Fibroblast of skin of left quadriceps (primary cell): ENCODE measurements around the gene ATG16L2.
A peak's percentile ranks its signal among the peaks of the same experiment; 100 is the strongest.
"Not testable (repeated sequence)": the region's sequence is repeated elsewhere in the genome, so short reads cannot be mapped to it uniquely, and the experiment has no call there.

ENCODE experiments used
- DNase-seq, 2 experiments: peaks; one replicate each; pipeline ENCODE4 v3.0.0-alpha.2; 2013; ENCODE audit warnings: low read depth in 2 of 2

ATG16L2 gene

DNA sequence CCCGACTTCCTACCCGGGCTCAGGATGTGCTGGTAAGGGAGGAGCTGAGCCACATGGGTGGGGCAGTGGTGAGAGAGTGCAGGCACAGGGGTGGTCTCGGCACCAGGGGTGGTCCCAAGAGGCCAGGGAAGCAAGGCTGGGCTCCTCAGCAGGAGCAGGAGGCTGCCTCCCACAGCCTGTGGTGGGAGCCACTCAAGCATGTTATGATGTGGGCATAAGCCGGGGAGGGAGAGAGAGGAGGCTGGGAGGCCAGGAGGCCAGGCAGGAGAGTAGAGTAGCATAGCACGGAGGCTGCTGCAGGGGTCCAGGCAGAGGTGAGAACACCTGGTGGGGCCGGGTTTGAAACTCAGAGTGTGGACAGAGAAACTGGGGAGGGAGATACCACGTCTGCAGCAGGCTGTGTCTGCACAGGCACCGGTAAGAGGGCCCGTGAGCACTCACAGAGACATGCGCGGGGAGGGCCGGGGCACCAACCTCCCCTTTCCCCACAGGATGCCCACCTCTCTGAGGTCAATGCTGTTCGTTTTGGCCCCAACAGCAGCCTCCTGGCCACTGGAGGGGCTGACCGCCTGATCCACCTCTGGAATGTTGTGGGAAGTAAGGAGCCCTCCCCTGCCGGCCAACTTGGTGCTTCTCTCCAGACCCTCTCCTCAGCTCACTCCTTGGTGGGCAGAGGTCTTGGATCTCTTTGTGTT lies 10.7 kb downstream of the ATG16L2 start:
- no peak for DNase-seq

DNA sequence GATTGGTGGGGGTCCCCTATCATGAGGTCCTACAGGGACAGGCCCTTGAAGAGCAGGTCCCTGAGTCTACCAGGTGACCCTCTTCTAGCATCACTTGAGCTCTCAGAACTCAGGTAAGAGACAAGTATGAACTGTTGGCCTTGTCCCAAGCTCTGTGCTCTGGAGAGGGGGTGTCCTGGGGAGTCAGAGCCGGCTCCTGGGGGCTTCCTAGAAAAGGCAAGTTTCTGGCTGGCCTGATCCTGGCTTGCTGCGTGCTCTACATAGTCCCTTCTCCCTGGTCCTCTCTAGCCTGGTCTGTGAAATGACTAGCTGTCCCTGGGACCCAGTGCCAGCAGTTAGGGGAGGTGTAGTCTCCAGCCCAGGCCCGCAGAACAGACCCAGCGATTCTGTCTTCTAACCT lies 11.4 kb downstream of the ATG16L2 start:
- no peak for DNase-seq

DNA sequence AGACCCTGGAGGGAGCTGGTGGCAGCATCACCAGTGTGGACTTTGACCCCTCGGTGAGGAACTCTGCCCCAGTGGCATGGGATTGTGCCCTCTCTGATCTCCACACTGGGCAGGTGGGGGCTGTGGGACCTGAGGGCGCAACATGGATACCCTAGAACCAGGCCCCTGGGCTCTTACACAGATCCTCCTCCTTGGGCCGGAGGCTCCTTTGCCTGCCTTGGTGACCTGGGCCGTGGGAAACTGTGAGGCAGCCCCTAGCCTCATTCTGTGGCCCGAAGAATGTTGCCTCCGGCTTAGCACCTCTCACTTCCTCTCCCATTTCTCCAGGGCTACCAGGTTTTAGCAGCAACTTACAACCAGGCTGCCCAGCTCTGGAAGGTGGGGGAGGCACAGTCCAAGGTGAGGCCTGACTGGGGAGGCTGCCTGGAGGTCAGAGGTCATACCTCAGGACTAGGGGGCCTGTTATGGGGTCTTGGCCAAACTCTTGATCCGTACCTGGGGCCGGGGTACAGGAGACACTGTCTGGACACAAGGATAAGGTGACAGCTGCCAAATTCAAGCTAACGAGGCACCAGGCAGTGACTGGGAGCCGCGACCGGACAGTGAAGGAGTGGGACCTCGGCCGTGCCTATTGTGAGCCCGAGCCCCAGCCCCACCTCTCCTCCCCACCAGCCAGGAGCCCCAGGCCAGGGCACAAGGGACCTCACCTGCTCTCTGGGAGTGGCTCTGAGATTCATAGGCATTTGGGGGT lies 12.2 kb downstream of the ATG16L2 start:
- no peak for DNase-seq

DNA sequence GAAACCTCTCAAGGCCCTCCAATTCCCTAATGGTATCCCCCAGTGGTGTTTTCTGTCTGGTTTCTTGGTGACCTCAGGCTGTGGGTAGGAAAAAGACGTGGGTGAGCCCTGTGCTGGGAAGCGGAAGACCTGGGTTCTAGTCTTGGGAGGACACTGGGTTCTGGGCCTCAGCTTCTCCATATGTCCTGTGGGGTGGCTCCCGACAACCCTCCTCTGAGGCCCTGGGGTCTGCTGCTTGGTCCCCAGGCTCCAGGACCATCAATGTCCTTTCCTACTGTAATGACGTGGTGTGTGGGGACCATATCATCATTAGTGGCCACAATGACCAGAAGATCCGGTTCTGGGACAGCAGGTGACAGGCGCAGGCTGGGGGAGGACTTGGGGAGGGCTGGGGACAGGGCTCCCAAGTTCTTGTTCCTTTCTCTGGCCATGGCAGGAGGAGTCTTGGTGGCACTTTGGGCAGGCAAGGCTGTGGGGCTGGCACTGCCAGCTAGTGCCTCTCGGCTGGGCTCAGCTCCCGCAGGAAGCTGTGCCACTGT lies 12.8 kb downstream of the ATG16L2 start:
- DNase-seq, result no peak

DNA sequence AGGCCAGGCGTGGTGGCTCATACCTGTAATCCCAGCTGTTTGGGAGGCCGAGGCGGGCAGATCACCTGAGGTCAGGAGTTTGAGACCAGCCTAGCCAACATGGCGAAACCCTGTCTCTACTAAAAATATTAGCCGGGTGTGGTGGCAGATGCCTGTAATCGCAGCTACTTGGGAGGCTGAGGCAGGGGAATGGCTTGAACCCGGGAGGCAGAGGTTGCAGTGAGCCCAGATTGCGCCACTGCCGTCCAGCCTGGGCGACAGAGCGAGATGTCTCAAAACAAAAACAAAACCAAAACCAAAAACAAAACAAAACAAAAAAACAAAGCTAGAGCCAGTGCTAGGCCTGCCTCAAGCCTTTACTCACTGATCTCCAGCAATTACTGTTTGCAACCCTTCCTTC lies 13.4 kb downstream of the ATG16L2 start:
- not testable (repeated sequence) for DNase-seq

DNA sequence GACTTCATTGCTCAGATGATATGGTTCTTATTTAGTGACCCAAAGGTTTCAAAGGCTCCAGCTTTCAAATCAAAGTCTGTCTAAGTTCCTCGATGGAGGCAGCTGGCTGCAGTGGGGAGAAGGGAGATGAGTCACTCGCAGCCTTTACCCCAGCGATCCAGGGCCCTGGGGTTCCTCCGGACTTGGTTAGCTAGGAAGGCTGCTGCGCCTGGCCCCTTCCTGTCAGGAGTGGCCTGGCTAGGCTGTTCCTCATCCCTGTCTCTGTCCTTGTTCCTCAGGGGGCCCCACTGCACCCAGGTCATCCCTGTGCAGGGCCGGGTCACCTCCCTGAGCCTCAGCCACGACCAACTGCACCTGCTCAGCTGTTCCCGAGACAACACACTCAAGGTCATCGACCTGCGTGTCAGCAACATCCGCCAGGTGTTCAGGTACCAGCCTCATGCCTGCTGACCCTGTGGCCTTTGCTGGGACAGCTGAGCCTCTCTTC lies 13.9 kb downstream of the ATG16L2 start:
- no peak for DNase-seq

DNA sequence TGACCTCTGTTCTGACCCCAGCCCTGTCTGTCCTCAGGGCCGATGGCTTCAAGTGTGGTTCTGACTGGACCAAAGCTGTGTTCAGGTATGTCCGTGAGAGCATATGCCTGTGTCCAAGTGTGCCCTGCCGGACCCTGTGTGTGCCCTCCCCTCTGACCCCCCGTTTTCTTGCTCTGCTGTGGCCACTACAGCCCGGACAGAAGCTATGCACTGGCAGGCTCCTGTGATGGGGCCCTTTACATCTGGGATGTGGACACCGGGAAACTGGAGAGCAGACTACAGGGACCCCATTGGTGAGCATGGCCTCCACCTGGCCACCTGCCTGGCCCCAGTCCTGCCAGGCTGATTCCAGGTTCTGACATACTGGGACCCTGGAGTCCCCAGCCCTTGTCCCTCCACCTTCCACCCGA lies 14.5 kb downstream of the ATG16L2 start:
- DNase-seq, result no peak

DNA sequence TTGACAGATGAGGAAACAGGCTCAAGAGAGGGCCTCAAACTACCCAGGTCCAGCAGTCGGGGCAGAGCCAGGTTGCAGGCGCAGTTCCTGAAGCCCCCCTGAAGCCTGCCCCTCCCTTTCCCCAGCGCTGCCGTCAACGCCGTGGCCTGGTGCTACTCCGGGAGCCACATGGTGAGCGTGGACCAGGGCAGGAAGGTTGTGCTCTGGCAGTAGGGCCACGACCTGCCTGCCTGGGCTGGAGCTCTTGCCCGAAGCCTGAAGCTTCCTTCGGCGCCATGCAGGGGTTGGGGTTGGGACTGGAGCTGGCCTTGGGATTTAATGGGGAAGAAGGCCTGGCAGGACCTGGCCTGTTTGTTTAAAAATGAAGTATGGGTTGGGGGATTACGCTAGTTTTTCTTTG lies 15.0 kb downstream of the ATG16L2 start:
- no peak for DNase-seq

DNA sequence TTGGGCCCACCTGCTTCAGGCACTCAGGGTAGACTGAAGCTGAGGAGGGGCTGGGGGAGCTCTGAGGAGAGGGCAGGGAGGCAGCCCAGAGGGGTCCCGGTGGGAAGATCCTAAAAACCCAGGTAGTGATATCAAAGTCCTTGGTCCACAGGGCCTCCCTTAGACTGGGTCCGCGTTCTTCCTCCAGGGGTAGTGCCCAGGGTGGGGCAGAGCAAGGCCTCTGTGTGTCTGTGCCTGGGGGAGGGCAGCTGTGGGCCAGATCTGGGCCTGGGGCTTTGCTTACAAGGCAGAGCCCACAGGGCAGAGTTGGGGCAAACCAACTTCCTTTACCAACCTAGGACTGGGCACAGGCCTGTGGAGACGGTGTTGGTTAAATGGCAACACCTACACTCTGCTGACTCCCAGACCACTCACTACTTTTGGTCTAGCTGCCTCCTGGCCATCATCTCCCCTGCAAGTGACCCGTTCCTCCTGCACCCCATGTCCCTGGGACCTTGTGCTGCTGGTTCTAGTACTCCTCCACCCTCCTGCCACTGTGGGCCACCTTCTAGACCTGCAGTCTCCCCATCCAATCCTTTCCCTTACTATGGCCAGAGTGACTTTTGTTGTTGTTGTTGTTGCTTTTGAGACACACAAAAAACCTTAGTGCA lies 15.8 kb downstream of the ATG16L2 start:
- no peak for DNase-seq

DNA sequence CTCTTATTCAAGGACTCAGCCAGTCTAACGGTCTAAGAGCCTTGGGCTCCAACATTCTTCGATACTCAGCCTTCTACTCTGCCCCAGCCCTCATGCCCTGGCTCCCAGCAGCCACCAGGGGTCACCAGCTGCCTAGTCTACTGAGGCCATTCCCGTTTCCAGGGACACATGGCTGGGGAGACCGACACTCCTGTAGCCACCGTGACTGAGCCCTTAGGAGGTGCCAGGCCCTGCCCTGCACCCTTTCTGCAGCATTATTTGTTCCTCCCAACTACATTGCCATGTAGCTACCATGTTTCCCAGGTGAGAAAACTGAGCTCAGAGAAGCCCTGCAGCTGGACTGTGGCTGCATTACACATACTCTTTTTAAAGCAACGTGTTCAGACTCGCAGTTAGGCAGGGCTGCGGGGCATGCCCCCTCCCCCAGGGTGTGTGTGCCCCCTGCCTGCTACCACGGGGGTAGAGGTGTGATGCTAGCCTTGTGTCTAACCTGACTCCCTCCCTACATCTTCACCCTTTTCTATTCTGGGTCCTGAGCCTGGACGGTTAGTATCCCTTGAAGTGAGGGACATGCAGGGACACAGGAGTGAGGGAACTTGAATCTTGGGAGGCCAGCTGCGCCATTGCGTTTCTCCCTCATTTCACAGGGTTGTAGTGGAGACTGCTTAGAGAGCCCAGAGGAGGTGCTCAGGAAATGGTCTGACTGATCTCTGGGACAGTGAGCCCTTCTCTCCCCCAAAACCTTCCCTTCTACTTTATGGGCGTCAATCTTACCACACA lies 17.5 kb downstream of the ATG16L2 start:
- no peak for DNase-seq

DNA sequence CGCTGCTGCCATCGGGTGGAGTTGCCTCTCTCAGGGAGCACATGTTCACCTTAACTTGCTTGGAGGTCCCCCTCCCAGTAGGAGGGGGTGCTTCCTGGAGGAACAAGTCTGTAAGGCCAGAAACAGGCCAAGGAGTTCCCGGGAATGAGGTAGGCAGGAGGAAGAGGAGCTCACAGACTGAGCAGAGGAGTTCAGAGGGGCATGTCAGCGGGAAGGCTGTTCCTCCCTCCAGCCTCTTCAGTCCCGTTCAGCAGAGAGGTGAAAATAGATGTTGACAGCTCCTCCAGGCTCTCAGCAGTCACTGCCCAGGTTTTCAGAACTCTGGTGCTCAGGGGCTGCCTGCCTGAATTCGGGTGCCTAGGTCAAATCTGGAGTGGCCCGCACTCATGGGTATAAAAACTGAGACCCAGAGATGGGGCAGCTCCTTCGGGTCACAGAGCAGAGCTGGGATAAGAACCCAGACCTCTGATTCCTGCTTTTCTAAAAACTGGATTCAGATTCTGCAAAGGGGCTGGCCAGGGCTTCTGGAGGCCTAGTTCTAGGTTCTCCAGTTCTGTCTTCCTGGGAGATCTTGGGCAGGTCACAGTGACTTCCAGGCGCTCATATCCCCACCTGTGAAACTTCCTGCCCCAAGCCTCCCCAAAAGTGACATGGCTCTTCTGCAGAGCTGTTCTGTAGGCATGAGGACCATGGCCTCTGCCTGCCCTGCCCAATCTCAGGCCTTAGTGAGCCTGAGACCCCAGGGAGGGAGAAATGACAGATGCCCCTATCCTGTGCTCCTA lies 18.3 kb downstream of the ATG16L2 start:
- no peak for DNase-seq

DNA sequence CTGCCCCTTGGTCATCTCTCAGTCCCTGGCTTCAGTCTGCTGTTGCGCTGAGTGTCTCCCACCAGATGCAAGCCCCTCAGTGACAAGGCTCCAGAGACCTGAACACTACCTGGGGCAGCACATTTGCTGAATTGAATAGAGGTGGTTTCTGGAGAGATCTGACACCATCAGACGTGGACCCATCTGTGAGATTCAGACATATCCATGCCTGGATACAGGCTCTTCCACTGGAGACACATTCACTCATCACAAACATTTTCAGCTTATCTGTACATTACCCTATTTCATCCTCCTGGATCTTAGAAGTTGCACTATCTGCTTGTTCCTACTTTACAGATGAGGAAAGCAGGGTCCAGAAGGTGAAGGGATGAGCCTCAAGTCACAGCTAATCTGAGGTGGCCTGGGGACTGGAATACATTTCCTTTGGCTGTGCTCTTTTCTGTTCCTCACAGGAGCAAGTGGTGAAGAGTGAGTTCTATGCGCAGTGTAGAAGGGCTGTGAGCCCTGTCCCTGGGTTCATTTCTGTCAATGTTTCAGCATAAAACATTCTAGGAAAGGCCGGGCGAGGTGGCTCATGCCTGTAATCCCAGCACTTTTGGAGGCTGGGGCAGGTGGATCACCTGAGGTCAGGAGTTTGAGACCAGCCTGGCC lies 19.0 kb downstream of the ATG16L2 start:
- no peak for DNase-seq

DNA sequence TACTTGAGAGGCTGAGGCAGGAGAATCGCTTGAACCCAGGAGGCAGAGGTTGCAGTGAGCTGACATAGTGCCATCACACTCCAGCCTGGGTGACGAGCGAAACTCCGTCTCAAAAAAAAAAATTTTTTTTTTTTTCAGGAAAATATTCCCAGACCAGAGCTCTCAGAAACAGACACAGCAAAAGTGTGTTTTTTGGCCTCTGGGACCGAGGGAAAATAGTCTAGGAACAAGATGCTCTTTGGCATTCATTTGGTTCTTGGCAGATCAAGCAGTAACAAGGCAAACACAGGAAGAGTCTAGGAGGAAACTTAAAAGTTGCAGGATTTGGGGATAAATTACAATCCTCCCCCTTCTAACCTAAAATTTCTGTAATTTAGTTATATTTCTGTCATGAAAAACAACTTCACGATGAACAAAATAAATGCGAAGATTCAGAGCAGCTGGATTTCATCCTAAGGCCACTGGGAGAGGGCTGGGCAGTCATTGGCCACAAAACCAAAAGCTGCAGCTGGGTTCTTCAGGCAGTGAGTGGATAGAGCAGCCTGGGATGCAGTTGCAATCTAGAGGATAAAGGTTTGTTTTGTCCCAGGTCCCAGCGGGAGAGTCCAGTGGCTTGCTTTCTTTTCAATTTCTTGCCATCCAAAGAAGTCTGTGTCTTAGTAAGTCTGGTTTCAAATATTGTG lies 19.7 kb downstream of the ATG16L2 start:
- DNase-seq, result no peak

DNA sequence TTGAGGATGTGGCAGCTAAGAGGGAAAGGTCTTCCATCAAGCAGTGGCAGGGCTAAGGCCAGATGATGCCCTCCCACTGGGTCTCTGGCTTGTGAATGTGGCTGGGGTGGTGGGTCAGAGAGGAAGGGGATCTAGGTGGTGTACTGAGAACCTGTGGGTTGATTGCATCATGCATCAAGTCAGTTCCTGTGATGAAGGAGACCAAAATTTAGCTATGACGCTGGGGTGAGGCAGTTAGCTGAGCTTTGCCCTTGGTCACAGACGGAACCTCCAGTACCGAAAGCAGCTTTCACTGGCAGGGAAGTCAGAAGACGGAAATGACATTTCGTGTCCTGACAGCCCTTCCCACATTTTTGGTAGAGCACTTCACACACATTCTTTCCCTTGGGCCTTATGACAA lies 20.7 kb downstream of the ATG16L2 start:
- no peak for DNase-seq

DNA sequence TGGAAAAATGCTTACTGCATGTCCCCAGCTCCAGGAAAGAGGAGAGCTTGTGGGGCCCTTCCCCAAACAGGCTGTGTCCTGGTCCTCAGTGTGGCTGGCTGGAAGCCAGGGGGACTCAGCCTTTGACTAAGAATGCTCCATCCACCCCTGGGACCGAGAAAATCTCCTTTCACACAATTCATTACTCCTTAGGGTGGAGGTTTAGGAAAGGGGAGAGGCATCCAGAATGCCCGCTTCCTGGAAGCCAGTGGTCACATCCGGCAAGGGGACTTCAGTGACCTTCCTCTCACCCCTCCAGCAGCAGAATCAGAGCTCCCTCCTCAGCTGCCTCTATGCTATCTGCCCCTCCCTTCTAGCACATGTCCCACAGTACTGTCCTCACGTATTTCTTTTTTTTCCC lies 21.9 kb downstream of the ATG16L2 start:
- DNase-seq, result no peak

DNA sequence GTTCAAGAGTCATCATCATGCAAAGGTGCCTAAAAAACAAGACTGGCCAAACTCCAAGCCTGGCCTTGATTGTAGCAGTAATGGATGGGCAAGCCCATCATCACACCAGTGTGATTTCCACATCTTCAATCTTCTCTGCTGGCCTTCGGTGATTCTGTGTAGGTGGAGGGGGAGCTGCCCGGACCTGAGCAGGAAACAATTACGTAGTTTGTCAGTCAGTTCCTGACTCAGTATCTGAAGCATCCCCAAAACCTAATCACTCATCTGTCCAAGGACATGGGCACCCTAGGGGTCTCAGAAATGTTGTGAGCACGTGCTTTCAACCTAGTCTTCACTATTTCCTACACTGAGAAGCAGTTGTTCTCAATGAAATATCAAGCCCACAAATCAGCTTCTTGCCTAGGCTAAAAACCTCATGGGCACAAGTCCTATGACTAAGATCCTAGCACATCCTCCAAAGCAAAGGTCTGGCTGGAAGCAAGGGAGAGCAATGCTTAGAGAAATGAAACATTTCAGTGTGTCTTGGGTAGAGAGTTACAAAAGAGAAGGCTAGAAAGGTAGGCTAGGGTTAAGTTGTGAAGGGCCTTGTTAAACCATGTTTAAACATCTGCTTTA lies 24.6 kb downstream of the ATG16L2 start:
- DNase-seq, result no peak

DNA sequence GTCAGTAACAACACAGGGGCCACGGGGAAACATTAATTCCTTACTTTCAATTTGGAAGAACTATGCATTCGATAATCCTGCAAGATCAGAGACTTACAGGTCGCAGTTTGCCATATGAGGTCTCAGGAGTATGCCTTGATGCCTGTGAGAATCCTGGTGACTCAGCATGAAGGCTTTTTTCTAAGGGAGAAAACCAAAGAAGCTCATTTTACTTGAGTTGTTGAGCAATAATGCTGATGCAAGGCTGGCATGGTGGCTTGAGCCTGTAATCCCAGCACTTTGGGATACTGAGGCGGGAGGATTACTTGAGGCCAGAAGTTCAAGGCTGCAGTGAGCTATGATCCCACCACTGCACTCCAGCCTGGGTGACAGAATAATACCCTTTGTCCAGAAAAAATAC lies 26.6 kb downstream of the ATG16L2 start:
- peak; percentile 82 to 83 for DNase-seq

DNA sequence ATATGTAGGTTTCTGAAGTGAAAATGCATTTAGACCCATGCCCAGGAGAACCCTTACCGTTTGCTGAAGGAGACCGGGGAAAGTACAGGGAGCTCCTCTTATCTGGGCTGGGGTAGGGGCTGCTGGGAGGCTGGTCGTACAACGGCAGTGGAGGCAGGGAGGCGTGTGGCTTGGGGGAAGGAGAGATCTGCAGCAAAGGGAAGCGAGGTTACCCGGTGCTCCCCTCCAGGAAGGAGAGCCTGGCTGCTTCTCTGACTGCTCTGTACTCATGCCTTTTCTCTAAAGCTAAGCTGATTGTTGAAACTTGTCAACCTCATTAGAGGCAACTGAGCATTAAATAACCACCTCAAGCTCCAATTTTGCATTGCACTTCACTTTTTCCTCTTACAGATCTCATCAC lies 27.2 kb downstream of the ATG16L2 start:
- no peak for DNase-seq

DNA sequence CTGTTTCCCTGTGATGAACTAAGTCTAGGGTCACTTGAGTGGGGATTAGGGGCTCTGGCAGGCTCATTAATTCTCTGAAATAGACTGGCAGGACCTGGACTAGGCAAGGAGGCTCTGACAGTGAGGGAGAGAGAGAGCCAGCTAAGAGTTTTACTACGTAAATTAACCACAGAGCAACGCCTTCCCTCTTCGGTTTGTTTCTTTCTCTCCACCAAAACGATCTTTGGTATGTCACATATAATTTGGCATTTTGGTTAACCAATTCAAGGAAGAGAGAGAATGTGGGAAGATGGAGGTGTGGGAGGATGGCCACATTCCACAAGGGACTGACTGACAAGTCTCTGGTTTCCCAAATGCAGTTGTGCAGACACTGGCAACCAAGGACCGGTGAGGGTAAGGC lies 27.9 kb downstream of the ATG16L2 start:
- no peak for DNase-seq
